Kidney (tissue), 14 donors: ENCODE results near the gene XCL2. TPM values are rescaled to one million over a fixed set of nuclear protein-coding genes. Genes with fewer than 3 reads are reported as not detected.

ENCODE experiments used
- DNase-seq, 5 donors: peaks; one replicate each; pipeline ENCODE4 v3.0.0-alpha.2; 2013 to 2020
- FAIRE-seq: peaks from 2 replicates; lab custom pipeline; 2012; peaks lifted over from hg19 to GRCh38; lab: Jason Lieb, UNC
- H3K27ac ChIP-seq, 2 donors: one replicate each; pipeline ENCODE4 v1.7.0; 2013; ENCODE audit warnings: low read depth in 2 of 2, low read length in 2 of 2, inconsistent platforms in 1 of 2
- H3K27me3 ChIP-seq: one replicate; pipeline ENCODE4 v1.7.1; 2013; ENCODE audit warnings: low read length, inconsistent platforms; ENCODE audit not compliant: control insufficient read depth, insufficient read depth
- H3K36me3 ChIP-seq, 3 donors: one replicate each; pipeline versions ENCODE4 v1.7.0 to v1.7.1; 2013; ENCODE audit warnings: low read length in 3 of 3, control low read depth in 1 of 3, inconsistent platforms in 1 of 3; ENCODE audit not compliant: insufficient read depth in 3 of 3, control insufficient read depth in 2 of 3
- H3K4me1 ChIP-seq, 3 donors: one replicate each; pipeline versions ENCODE4 v1.7.0 to v1.7.1; 2013; ENCODE audit warnings: low read length in 3 of 3, inconsistent platforms in 1 of 3, low read depth in 1 of 3; ENCODE audit not compliant: control insufficient read depth in 2 of 3, insufficient read depth in 2 of 3
- H3K4me3 ChIP-seq, 3 donors: one replicate each; pipeline versions ENCODE4 v1.7.0 to v1.8.1; 2013; ENCODE audit warnings: low read length in 3 of 3, control low read depth in 1 of 3, inconsistent platforms in 1 of 3
- H3K9ac ChIP-seq, 3 donors: one replicate each; pipeline versions ENCODE4 v1.7.0 to v1.7.1; 2013; ENCODE audit warnings: low read length in 3 of 3, control low read depth in 1 of 3, inconsistent platforms in 1 of 3
- H3K9me3 ChIP-seq, 3 donors: one replicate each; pipeline versions ENCODE4 v1.7.0 to v1.7.1; 2013; ENCODE audit warnings: low read length in 3 of 3, control low read depth in 1 of 3, inconsistent platforms in 1 of 3; ENCODE audit not compliant: control insufficient read depth in 2 of 3, insufficient read depth in 1 of 3
- intact Hi-C: fragments of 100-400 bp; cut with DNase I; formaldehyde crosslinking; loops from one replicate; pipeline ENCODE4 v1.11.1; 2022
- polyA plus RNA-seq: library from polyadenylated mRNA; stranded (reverse); fragments of 350-450 nt; fragmentation: Illumina TruSeq; extraction: RNeasy Lipid Tissue Mini Kit (QIAGEN cat#74804); gene quantifications from one replicate; pipeline ENCODE4 v1.2.3, GENCODE V29; 2014; ENCODE audit warnings: low read depth, low replicate concordance; ENCODE audit not compliant: insufficient read depth
- total RNA-seq: library from RNA; stranded (reverse); fragmentation: NEBNext Ultra II Directional; extraction: Animal tissue kit (Norgen Biotek cat#: 25700); gene quantifications from one replicate; pipeline ENCODE4 v1.2.1, GENCODE V29; 2021
- TF ChIP-seq, protein P1 (sequence below): IDR thresholded peaks from 3 replicates; pipeline ENCODE4 v1.5.1; 2012; ENCODE audit warnings: mild to moderate bottlenecking, moderate library complexity, borderline replicate concordance; ENCODE audit not compliant: insufficient read depth; ENCODE audit errors: extremely low read depth
- donor health status: control.
- donor health status: control.
- donor health status: control.
- donor health status: control.
- donor health status: control.
- donor health status: DM: yes; HTN: yes; CAD: no.
- donor health status: Normal renal cell carcinoma (clear cell type).

XCL2 gene
- total and polyA plus RNA-seq, 2 donors from 2014 or later = 1.6 TPM; not detected in 1

DNA sequence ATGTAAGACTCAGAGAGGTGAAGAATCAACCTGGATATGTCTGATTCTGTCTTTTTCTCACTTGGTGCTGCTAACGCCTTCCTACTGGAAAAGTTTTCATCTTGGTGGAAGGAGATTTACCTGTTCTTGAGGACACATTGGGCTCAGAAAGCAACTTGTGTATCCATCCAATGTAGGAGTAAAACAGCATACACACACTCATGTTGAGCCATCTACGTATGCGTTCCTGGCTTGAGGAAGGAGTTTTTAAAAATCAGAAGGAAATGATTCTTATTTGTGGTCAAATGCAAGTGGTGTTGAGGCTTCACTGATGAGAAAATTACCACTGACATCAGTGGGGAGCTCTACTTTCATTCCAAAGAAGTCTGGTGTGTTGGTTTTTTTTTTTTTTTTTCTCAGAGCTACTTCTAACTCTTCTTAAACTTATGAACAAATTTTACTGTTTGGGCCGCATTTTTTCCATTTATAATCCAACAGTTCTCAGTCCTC lies 25.6 kb downstream of the XCL2 start:
- no peaks in the 10 kb centered on the region for H3K4me1 ChIP-seq
- H3K27me3 ChIP-seq = no peaks in the 10 kb centered on the region
- DNase-seq (no peak), FAIRE-seq (no peak)
- no peak overlapping the region for H3K9ac ChIP-seq
- H3K36me3 ChIP-seq = no peaks in the 10 kb centered on the region
- H3K4me3 ChIP-seq = no peak overlapping the region
- H3K27ac ChIP-seq = no peak overlapping the region
- H3K9me3 ChIP-seq = no peaks in the 10 kb centered on the region
- TF ChIP-seq, protein P1, sequence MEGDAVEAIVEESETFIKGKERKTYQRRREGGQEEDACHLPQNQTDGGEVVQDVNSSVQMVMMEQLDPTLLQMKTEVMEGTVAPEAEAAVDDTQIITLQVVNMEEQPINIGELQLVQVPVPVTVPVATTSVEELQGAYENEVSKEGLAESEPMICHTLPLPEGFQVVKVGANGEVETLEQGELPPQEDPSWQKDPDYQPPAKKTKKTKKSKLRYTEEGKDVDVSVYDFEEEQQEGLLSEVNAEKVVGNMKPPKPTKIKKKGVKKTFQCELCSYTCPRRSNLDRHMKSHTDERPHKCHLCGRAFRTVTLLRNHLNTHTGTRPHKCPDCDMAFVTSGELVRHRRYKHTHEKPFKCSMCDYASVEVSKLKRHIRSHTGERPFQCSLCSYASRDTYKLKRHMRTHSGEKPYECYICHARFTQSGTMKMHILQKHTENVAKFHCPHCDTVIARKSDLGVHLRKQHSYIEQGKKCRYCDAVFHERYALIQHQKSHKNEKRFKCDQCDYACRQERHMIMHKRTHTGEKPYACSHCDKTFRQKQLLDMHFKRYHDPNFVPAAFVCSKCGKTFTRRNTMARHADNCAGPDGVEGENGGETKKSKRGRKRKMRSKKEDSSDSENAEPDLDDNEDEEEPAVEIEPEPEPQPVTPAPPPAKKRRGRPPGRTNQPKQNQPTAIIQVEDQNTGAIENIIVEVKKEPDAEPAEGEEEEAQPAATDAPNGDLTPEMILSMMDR = no peak
- intact Hi-C loops = no loop called here

DNA sequence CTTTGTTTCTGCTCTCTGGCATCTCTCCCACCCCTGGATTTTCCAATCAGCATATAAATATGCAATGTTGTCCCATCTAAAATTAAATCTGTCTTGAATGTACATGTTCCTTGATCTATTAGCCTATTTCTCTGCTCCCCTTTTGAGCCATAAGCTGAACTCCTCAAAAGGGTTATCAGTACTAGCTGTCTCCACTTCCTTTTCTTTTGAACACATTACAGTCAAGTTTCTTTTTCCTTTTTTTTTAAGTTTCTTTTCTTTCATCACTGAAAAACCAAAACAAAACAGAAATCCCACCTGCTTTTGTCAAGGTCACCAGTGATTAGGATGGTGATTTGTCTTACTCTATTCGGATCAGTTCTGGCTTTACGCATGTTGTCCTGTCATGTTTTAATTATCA lies 29.3 kb downstream of the XCL2 start:
- intact Hi-C loops = no loop called here
- FAIRE-seq = no peak
- H3K27ac ChIP-seq = no peak overlapping the region
- H3K9ac ChIP-seq = no peak overlapping the region
- H3K4me3 ChIP-seq = no peak overlapping the region
- H3K9me3 ChIP-seq = no peaks in the 10 kb centered on the region
- no peaks in the 10 kb centered on the region for H3K36me3 ChIP-seq
- H3K27me3 ChIP-seq = no peaks in the 10 kb centered on the region
- no peaks in the 10 kb centered on the region for H3K4me1 ChIP-seq
- TF ChIP-seq, protein P1 = no peak
- DNase-seq = no peak

DNA sequence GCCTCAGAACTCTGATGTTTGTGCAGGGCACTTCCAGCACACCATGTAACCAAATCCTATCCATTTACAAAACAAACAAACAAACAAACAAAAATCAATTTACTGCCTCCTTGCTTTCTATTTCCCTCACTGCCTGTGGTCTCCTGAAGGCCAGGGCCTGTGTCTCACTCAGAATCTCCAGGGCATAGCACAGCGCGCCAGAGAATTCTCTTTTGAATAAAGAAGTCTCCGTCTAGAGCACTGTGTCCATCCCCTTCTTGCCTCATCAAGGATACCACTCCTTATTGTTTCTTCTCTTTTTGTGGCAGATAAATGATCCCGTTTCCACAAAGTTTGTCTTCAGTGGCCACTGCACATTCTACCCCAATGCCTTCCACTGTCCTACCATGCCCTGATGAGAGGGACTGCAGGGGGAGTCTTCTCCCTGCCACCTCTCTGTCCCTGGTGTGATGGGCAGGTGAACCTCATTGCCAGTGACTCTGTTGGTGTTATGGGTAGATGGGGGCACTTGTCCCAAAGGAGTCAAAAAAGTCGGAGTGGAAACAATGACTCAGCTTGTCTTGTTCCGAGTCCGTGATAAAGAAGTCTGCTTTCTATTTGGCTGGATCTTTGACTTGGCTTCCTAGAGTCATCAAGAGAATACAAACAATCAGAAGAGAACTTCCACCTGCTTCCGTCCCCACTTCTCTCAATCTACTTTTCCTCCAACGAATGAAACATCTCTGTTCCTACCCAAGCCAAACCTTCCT lies 30.0 kb downstream of the XCL2 start:
- FAIRE-seq = no peak
- Histone ChIP-seq H3K4me1 (no peaks in the 10 kb centered on the region), H3K9me3 (no peaks in the 10 kb centered on the region), H3K27me3 (no peaks in the 10 kb centered on the region), H3K27ac (no peak overlapping the region), H3K9ac (no peak overlapping the region), H3K4me3 (no peak overlapping the region), H3K36me3 (no peaks in the 10 kb centered on the region)
- intact Hi-C loops = no loop called here
- peak in 1 of 5 donors; percentile 38 for DNase-seq
- TF ChIP-seq, protein P1 = no peak
